Upper lobe of left lung (tissue), 6 donors: ENCODE data around the gene FOXD2. TPM values are rescaled to one million over a fixed set of nuclear protein-coding genes. Genes with fewer than 3 reads are reported as not detected.

Experiments
- ATAC-seq, 2 donors: fragments of 200-7000 bp; cut with Tn5 transposase; one replicate each; pipeline ENCODE4 v1.9.1; 2022; ENCODE audit warnings: mild to moderate bottlenecking in 2 of 2, moderate library complexity in 2 of 2; ENCODE audit not compliant: low FRiP score in 2 of 2
- DNase-seq, 2 donors: peaks; one replicate each; pipeline ENCODE4 v3.0.0-alpha.2; 2019 to 2020
- H3K27ac ChIP-seq, 4 donors: fragments of 200-600 bp; sonication (generic); one replicate each; pipeline ENCODE4 v1.5.1; 2016 to 2019
- H3K27me3 ChIP-seq, 4 donors: fragments of 200-600 bp; sonication (generic); one replicate each; pipeline ENCODE4 v1.5.1; 2017 to 2019
- H3K36me3 ChIP-seq, 4 donors: fragments of 200-600 bp; sonication (generic); one replicate each; pipeline ENCODE4 v1.5.1; 2016 to 2019
- H3K4me1 ChIP-seq, 4 donors: fragments of 200-600 bp; sonication (generic); one replicate each; pipeline ENCODE4 v1.5.1; 2018 to 2019
- H3K4me3 ChIP-seq, 4 donors: fragments of 200-600 bp; sonication (generic); one replicate each; pipeline ENCODE4 v1.5.1; 2017 to 2019; ENCODE audit warnings: mild to moderate bottlenecking in 2 of 4, moderate library complexity in 1 of 4
- H3K9me3 ChIP-seq, 4 donors: fragments of 200-600 bp; sonication (generic); one replicate each; pipeline ENCODE4 v1.5.1; 2018 to 2019
- CTCF ChIP-seq, 6 experiments: fragments of 450-650 bp in 4 of 6; fragments of 200-600 bp in 2 of 6; sonication (generic) in 2 of 6; IDR thresholded peaks; one replicate each; pipeline ENCODE4 v1.5.1; 2016 to 2019; ENCODE audit warnings: antibody characterized with exemption in 6 of 6
- EP300 ChIP-seq, 4 donors: sonication (generic); formaldehyde crosslinking; IDR thresholded peaks; one replicate each; pipeline ENCODE4 v1.5.1; 2017; ENCODE audit warnings: antibody characterized with exemption in 4 of 4, control low read depth in 2 of 4
- POLR2A ChIP-seq, 4 donors: fragments of 450-650 bp; IDR thresholded peaks; one replicate each; pipeline ENCODE4 v1.5.1; 2016 to 2017; ENCODE audit warnings: antibody characterized with exemption in 4 of 4, mild to moderate bottlenecking in 2 of 4
- POLR2AphosphoS5 ChIP-seq, 2 donors: sonication (generic); formaldehyde crosslinking; IDR thresholded peaks; one replicate each; pipeline ENCODE4 v1.5.1; 2017; ENCODE audit warnings: antibody characterized with exemption in 2 of 2
- WGBS, 2 donors: methylation state at CpG; one replicate each; pipeline ENCODE4 v1.1.5; 2017 to 2018; 5-methylcytosine and 5-hydroxymethylcytosine counted together
- total RNA-seq, 6 donors: library from RNA; depleted of rRNA in 4 of 6; stranded (reverse); fragments of >200 nt in 4 of 6; gene quantifications; one replicate each; pipeline versions ENCODE4 v1.1.0 to v1.2.1, GENCODE V29; 2016 to 2021
- donor health status: DM: no; HTN: no; CAD: no; lungs with moderate emphysema.
- donor health status: DM: no; HTN: yes; CAD: no; lungs with severe emphysema.

FOXD2 gene
- total RNA-seq, 6 donors from 2014 or later = under 0.01 to 0.69 (median 0.40) TPM

- 27 to 50% methylated on average over 25 to 26 of the region's 86 CpGs for WGBS, 2 donors
- H3K4me3 ChIP-seq = peak overlapping the region in 3 of 4 donors; percentile 62 to 89 (median 72)
- H3K27ac ChIP-seq = no peak overlapping the region
- H3K36me3 ChIP-seq = no peaks in the 10 kb centered on the region
- H3K4me1 ChIP-seq = peaks cover 15 to 47% (median 36%) of the 10 kb centered on the region in 4 donors
- no peak for TF ChIP-seq EP300 (IDR thresholded peaks at IDR 0.05)
- no peak for TF ChIP-seq POLR2A (IDR thresholded peaks at IDR 0.05)
- TF ChIP-seq POLR2AphosphoS5 (IDR thresholded peaks at IDR 0.05) = no peak
- no peak for TF ChIP-seq CTCF (IDR thresholded peaks at IDR 0.05)
- DNase-seq (peak in 1 of 2 donors; percentile 88), ATAC-seq (no peak)
- no peaks in the 10 kb centered on the region for H3K9me3 ChIP-seq
- peaks cover 2 to 48% (median 31%) of the 10 kb centered on the region in 4 donors for H3K27me3 ChIP-seq
Observed at GRCh38 chr1:47439017-47439818, 1.4 kb downstream of the FOXD2 start.

- H3K9me3 ChIP-seq = no peaks in the 10 kb centered on the region
- peaks cover 2 to 53% (median 32%) of the 10 kb centered on the region in 4 donors for H3K27me3 ChIP-seq
- TF ChIP-seq CTCF (IDR thresholded peaks at IDR 0.05) (no peak), POLR2A (IDR thresholded peaks at IDR 0.05) (no peak), EP300 (IDR thresholded peaks at IDR 0.05) (no peak), POLR2AphosphoS5 (IDR thresholded peaks at IDR 0.05) (no peak)
- WGBS, 2 donors = 69 to 78% methylated on average over 20 of the region's 20 CpGs
- no peak for DNase-seq
- H3K4me1 ChIP-seq = peaks cover 16 to 50% (median 35%) of the 10 kb centered on the region in 4 donors
- H3K4me3 ChIP-seq = peak overlapping the region in 1 of 4 donors; percentile 72
- ATAC-seq = no peak
- H3K27ac ChIP-seq = no peak overlapping the region
- H3K36me3 ChIP-seq = no peaks in the 10 kb centered on the region
Observed at GRCh38 chr1:47439819-47440598, 2.2 kb downstream of the FOXD2 start.

GRCh38 chr1:47440599-47441081, 2.8 kb downstream of the FOXD2 start:
- H3K4me1 ChIP-seq = peaks cover 16 to 54% (median 36%) of the 10 kb centered on the region in 4 donors
- 55 to 63% methylated on average over 5 of the region's 5 CpGs for WGBS, 2 donors
- TF ChIP-seq EP300 (IDR thresholded peaks at IDR 0.05) (no peak), CTCF (IDR thresholded peaks at IDR 0.05) (no peak), POLR2AphosphoS5 (IDR thresholded peaks at IDR 0.05) (no peak), POLR2A (IDR thresholded peaks at IDR 0.05) (no peak)
- H3K36me3 ChIP-seq = no peaks in the 10 kb centered on the region
- no peak overlapping the region for H3K27ac ChIP-seq
- no peaks in the 10 kb centered on the region for H3K9me3 ChIP-seq
- H3K4me3 ChIP-seq = peak overlapping the region in 1 of 4 donors; percentile 5
- ATAC-seq (no peak), DNase-seq (no peak)
- peaks cover 2 to 59% (median 37%) of the 10 kb centered on the region in 4 donors for H3K27me3 ChIP-seq

GRCh38 chr1:47441450-47442106, 3.7 kb downstream of the FOXD2 start:
- 89 to 92% methylated on average over 3 of the region's 3 CpGs for WGBS, 2 donors
- H3K4me1 ChIP-seq = peaks cover 16 to 46% (median 29%) of the 10 kb centered on the region in 4 donors
- ATAC-seq (no peak), DNase-seq (no peak)
- peaks cover 4 to 64% (median 41%) of the 10 kb centered on the region in 4 donors for H3K27me3 ChIP-seq
- H3K4me3 ChIP-seq = no peak overlapping the region
- no peaks in the 10 kb centered on the region for H3K9me3 ChIP-seq
- H3K27ac ChIP-seq = no peak overlapping the region
- no peaks in the 10 kb centered on the region for H3K36me3 ChIP-seq
- TF ChIP-seq EP300 (IDR thresholded peaks at IDR 0.05) (no peak), CTCF (IDR thresholded peaks at IDR 0.05) (no peak), POLR2AphosphoS5 (IDR thresholded peaks at IDR 0.05) (no peak), POLR2A (IDR thresholded peaks at IDR 0.05) (no peak)
